GM19455 (cell line): ENCODE measurements around the gene APBB2.
"Not testable (repeated sequence)": the region's sequence is repeated elsewhere in the genome, so short reads cannot be mapped to it uniquely, and the experiment has no call there.

Source experiments
- ATAC-seq: cut with Tn5 transposase; IDR thresholded peaks from one replicate; pipeline ENCODE4 v1.9.1; 2021; ENCODE audit not compliant: unreplicated experiment

APBB2 gene

DNA sequence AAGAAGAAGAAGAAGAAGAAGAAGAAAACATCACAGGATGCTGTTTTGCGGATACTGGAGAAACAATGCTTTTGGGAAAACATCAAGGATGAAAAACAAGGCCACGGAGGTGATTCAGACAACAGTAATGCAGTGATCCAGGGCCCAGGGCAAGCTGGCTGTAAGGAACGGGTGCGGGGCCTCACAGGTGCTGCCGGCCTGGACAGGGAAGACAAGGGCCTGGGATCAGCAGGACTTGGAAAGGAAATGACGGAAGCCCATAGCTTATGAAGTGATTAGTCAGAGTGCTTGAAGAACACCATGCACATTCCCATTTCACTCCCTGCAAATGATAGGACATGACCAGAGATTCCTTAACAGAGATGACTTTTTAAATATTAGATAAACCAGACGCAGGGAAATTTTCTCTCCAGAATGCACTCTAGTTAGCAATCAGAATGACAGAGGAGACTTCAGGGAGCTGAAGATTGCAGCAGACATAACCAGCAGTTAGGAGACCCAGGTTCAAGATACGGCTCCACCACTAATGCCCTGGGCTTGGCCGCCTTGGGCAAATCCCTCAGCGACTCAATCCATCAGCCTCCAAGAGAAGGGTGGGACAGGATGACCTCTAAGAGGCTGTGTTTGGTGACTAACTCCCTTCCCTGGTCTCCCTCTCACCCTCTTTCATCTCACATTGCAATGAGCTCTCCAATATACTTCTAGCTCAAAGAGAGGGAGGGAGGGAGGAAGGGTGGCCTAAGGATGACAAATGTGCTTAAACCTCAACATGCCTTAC, 54.1 kb downstream of the APBB2 start:
- ATAC-seq: no peak

DNA sequence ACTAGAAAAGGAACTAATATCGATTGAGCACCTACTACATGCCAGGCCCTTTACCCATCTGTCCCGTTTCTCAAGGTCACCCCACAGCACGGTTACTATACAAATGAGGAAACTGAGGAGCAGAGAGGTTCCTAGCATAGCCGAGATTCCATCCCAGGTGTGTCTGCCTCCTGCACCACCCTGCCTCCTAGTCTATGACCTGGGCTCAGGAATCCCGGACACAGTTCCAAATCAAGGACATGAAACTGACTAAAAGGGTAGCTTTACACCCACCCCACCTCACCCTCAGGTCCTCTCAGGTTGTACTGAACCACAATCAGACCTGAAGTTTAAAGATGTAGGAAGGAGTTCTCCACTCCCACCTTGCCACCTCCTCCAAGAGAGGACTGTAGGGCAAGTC, 55.6 kb downstream of the APBB2 start:
- ATAC-seq: no peak

DNA sequence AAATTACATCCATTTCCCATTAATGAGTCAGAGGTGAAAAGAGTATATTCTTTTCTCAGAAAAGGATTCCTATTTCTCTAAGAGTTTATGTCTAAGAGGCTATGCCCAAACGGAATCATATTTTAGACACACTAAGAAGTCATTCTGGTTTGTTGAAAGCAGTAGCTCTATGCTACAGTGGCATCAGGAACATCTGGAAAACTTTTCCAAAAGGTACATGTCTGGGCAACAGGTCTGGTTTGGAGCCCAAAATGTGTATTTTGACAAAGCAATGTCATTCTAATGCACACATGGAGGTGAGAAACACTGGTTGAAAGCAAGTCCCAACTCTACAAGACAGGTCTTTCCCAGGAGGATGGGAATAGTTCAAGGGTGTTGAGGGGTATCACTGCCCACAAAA, 56.1 kb downstream of the APBB2 start:
- no peak for ATAC-seq

- no peak for ATAC-seq
These were observed 57.3 kb downstream of the APBB2 start for GRCh38 chr4:41157009-41157408.

- ATAC-seq: no peak
These were observed 57.8 kb downstream of the APBB2 start for GRCh38 chr4:41156574-41156973.

GRCh38 chr4:41155194-41155830, 59.0 kb downstream of the APBB2 start:
- ATAC-seq: no peak

GRCh38 chr4:41154814-41155177, 59.5 kb downstream of the APBB2 start:
- ATAC-seq: no peak

DNA sequence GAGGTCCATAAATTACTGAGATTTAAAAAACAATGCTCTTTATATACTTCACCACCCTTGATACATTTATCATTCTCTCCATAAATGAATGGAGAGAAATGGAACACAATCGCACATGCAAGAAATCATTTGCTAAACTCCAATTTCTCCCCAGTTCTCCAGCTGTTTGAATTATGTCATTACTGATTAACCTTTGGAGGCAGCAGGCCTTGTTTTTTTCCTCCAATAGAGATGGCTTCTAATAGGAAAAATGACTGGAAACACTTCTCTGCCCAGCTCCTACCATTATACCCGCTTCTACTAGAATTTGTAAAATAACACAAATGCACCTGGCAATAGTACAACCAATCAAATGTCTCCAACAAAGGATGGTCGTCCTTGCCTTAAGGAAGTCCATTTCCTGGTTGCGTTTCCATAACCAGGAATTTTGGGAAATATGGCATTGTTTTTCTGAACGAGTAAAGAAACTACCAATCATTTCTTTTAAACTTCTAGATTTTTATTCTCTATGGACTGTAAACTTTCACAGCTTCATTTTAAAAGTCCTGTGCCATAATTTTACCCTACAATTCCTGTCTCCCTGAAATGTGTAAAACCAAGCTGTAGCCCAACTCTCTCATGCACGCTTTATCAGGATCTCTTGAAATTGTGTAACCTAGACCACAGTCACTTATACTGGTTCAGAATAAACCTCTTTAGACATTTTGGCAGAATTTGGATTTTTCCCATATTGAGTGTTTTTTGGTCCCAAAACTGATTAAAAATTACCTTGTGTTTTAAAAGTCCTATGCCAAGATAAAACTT, 60.1 kb downstream of the APBB2 start:
- no peak for ATAC-seq

DNA sequence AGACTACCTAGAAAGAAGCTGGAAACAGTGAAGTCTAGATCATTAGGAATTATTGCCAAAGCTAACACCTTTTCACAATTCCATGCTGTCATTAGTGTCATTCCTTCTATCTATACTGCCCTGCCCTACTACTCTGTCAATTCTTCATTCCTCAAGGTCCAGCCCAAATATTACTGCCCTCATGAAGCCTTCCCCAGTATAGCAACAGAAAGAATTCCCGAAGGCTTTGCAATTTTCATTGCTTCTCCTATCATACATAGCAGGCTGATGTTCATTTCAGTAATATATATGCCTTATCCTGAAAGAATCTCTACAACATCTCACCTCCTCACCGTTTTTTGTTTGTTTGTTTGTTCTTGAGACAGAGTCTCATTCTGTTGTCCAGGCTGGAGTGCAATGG, 63.9 kb downstream of the APBB2 start:
- ATAC-seq: no peak

- ATAC-seq: not testable (repeated sequence)
These were observed 64.8 kb downstream of the APBB2 start for GRCh38 chr4:41149568-41149967.

DNA sequence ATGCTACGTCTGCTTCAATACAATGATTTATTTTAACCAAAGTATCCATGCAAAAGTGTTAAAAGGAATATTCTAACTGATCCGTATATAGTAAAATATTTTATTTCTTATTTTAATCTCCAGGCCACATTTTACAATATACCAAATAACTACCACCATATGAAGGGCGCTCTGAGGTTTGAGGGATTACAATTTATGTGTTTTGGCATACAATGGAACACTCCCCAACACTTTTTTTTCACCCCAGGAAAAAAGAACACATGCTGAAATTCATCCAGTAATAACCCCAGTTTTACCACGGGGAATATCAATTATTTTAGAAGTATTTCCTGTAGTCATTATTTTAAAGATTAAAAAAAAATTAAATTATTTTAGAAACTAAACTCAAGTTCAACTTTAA, 65.4 kb downstream of the APBB2 start:
- ATAC-seq: no peak

DNA sequence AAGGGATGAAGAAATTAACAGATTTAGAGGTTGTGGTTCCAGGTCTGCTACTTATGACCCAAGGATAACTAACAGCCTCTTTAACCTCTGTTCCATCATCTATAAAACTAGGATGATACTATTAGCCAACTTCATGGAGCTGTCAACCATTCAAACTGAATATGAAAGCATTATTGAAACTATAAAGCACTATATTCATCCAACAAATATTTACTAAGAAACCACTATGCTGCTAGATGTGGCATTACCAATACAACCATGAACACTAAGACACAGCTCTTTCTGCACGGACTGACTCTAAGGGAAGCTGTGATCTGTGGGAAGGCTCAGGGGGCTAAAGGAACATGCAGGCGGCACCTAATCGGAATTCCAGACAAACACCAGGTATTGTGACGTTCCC, 66.0 kb downstream of the APBB2 start:
- no peak for ATAC-seq

DNA sequence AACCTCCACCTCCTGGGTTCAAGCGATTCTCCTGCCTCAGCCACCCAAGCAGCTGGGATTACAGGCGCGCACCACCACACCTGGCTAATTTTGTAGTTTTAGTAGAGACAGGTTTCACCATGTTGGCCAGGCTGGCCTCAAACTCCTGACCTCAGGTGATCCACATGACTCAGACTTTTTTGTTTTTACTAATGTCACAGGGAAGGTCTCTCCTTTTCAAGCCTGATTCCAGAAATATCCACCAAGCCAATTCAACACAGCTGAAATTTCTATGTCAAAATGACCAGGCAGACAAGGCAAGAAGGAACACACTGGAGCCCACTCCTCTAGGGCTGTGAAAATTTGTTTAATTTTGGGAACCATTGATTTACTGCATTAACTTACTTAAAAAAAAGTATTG, 66.8 kb downstream of the APBB2 start:
- not testable (repeated sequence) for ATAC-seq

GRCh38 chr4:41146716-41147506, 67.4 kb downstream of the APBB2 start:
- no peak for ATAC-seq

DNA sequence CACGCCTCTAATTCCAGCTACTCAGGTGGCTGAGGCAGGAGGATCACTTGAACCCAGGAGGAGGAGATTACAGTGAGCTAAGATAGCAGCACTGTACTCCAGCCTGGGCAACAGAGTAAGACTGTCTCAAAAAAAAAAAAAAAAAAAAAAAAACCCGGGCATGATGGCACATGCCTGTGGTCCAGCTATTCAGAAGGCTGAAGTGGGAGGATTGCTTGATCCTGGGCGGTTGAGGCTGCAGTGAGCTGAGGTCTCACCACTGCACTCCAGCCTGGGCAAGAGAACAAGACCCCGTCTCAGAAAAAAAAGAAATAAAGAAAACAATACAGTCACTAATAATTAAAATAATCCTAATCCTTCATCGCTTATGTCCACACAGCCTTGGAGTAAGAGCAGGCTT, 68.1 kb downstream of the APBB2 start:
- ATAC-seq: no peak

DNA sequence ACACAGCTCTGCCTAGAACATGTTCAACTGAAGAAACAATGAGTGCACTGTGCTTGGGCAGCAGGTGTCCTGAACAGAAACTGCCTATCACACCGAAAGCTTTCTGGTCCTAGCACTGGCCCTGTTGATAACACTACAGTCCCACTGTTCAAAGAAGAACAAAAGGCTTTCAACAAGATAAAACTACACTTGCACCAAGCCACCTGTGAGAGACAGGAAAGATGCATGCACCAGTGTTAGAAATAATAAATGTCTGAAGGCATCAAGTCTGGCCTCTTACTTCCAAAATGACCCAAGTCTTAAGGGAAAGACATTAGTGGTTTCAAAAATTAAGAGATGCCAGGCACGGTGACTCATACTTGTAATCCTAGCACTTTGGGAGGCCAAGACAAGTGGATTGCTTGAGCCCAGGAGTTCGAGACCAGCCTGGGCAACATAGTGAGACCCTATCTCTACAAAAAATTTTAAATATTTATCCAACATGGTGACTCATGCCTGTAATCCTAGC, 68.7 kb downstream of the APBB2 start:
- no peak for ATAC-seq

- ATAC-seq: no peak
These were observed 69.5 kb downstream of the APBB2 start for GRCh38 chr4:41144812-41145211.

DNA sequence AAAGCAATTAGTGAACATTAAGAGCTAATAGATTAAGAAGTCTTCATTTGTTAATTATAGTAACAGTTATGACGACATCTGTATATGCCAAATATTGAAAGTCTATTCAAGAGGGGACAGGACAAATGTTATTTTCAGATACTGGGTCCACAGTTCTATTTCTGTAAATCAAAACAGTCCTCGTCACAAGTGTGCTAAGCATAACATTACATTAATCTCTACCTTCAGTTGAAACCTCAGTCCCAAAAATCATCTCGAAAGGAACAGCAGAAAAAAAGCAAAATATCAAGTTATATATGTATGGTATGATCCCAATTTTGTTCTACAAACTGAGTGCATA, 70.3 kb downstream of the APBB2 start:
- ATAC-seq: no peak

DNA sequence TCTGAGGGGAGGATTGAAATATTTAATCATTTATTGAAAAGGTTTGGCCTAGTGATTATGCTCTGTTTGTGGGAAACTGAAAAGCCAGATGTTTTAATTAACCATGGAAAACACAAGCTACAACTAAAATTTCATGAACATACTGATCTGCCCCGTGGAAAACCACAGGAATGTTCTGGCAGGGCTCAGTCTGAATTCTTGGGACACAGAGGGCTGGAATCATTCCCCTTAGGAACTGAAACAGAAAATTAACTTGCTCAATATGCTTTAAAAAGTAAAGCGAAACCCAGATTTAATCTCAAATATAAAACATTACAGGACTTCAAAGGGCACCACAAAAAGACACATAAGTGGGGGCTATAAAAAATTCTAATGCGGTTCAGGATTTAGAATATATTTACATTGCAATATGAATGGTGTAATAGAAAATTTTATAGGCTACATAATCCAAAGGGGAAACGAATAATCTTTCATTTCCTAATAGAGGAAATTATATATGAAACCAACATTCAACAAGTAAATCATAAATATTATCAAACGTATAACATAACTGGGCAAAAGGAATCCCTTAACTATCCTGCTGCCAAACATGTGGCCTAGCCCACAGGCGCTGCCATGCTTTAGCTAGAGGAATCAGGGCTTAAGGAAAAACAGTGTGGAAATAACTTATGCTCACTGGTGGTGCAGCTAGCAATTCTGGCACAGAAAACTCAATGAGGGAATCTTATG, 70.9 kb downstream of the APBB2 start:
- no peak for ATAC-seq
